ENCODE data around the gene KCNQ1. TPM values are rescaled to one million over a fixed set of nuclear protein-coding genes. Genes with fewer than 3 reads are reported as not detected.

KCNQ1 gene
- total RNA-seq, 1 donor from 2014 or later, result 52.9 TPM

- no peak overlapping the region for H3K27ac ChIP-seq
- no peaks in the 10 kb centered on the region for H3K27me3 ChIP-seq
- H3K9me3 ChIP-seq, result no peaks in the 10 kb centered on the region
- H3K4me1 ChIP-seq, result no peaks in the 10 kb centered on the region
- intact Hi-C loops (cut with DNase I), result no loop called here
- no peak for TF ChIP-seq CTCF (IDR thresholded peaks at IDR 0.05)
- no peak for DNase-seq
- ATAC-seq, result no peak
- no peaks in the 10 kb centered on the region for H3K36me3 ChIP-seq
- H3K4me3 ChIP-seq, result no peak overlapping the region
Observed at GRCh38 chr11:2842876-2843275, 398.1 kb downstream of the KCNQ1 start.

DNA sequence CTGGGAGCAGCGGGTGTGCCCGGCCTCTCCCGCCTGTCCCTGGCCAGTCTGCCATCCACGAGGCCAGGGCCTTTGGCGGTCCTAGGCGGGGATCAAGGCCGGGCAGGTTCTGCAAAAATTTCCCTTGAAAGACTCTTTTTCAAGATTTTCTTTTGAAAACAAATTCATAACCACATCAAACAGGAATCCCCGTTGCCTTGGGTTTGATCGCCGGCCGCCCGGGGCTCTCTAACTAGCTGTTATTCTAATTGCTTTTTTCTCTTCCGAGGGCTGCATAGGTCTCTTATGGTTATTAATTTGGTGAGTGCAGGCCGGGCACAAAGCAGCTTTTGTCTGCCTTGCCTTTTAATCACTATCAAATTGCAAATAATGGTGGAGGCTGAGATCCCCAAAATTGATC, 398.7 kb downstream of the KCNQ1 start:
- ATAC-seq, result no peak
- Histone ChIP-seq H3K36me3 (no peaks in the 10 kb centered on the region), H3K4me3 (no peak overlapping the region), H3K27me3 (no peaks in the 10 kb centered on the region), H3K9me3 (no peaks in the 10 kb centered on the region), H3K27ac (no peak overlapping the region), H3K4me1 (no peaks in the 10 kb centered on the region)
- intact Hi-C loops (cut with DNase I), result no loop called here
- no peak for DNase-seq
- no peak for TF ChIP-seq CTCF (IDR thresholded peaks at IDR 0.05)

DNA sequence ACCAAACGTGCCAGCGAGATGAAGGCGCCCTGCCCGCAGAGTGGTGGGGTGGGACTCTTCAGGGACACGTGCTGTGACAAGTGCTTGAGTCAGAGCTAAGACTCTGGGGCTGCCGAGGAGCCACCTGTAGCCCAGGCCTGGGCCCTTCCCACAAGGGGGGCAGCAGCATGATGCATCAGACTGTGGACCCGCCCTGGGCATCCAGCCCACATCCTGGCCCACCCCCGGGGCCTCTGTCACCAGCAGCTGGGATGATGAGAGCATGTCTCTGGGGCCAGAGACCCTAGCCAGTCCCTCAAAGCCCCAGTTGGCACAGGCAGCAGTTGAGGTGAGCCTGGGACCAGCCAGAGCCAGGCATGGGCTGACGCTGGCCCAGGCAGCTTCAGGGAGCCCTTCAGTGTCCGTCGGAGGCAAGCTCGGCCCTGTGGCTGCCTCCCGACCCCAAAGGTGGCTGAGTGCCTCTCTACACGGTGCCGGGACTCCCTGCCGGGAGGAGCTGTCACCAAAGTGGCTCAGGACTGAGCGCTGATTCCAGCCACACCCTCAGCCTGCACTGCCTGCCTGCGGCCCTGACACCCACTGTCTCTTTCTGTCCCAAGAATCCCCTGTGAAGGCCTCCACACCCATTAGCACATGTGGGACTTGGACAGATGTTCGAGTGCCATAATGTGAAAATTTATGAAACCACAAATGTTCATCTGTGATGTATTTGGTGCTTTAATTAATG, 399.5 kb downstream of the KCNQ1 start:
- no peaks in the 10 kb centered on the region for H3K4me1 ChIP-seq
- ATAC-seq, result no peak

DNA sequence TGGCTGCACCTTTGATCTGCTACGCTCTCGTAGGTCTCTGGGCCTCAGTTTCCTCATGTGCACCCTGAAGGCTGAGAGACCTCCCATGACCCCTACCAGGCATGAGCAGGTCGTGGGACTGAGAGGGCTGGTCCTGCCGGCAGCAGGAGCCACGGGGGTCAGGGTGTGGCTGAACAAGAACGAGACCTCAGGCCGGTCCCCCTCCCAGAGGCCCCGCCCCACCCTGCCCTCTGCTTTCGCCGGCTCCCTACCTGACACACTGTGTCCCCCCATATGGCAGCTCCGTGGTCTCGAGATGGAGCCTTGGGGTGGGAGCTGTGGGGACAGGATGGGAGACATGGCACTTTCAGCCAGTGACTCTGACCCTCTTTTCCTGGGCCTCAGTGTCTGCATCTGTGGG, 400.2 kb downstream of the KCNQ1 start:
- no peaks in the 10 kb centered on the region for H3K4me1 ChIP-seq
- ATAC-seq (no peak), DNase-seq (no peak)
- no peak for TF ChIP-seq CTCF (IDR thresholded peaks at IDR 0.05)
- H3K4me3 ChIP-seq, result no peak overlapping the region
- no peak overlapping the region for H3K27ac ChIP-seq
- H3K9me3 ChIP-seq, result no peaks in the 10 kb centered on the region
- no peaks in the 10 kb centered on the region for H3K36me3 ChIP-seq
- intact Hi-C loops (cut with DNase I), result no loop called here
- no peaks in the 10 kb centered on the region for H3K27me3 ChIP-seq

More for the DNA sequence above, 399.5 kb downstream of the KCNQ1 start:
- no peak for TF ChIP-seq CTCF (IDR thresholded peaks at IDR 0.05)
- H3K4me3 ChIP-seq, result no peak overlapping the region
- no peak overlapping the region for H3K27ac ChIP-seq
- intact Hi-C loops (cut with DNase I), result no loop called here
- no peaks in the 10 kb centered on the region for H3K36me3 ChIP-seq
- H3K9me3 ChIP-seq, result no peaks in the 10 kb centered on the region
- no peaks in the 10 kb centered on the region for H3K27me3 ChIP-seq
- DNase-seq, result no peak

DNA sequence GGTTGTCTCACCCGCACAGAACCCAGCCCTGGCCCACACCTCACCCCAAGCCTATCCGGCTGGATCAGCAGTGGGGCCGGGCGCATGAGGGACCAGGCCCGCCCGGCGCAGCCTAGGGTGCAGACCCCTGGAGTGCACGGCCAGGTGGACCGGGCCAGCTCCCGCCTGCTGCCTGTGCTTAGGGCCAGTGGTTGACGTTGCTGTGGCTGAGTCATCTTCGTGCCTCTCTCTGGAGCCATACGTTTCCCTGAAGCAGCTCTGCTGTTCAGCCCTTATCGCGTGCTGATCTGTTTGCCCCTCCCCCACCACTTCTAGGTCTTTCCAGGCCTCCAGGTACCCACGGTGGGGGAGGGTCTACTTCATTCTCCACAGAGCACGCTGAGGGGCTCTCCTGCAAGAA, 401.2 kb downstream of the KCNQ1 start:
- no peaks in the 10 kb centered on the region for H3K9me3 ChIP-seq
- no peak for TF ChIP-seq CTCF (IDR thresholded peaks at IDR 0.05)
- no peak for ATAC-seq
- no peaks in the 10 kb centered on the region for H3K27me3 ChIP-seq
- no peak for DNase-seq
- H3K27ac ChIP-seq, result no peak overlapping the region
- H3K4me1 ChIP-seq, result no peaks in the 10 kb centered on the region
- no peak overlapping the region for H3K4me3 ChIP-seq
- no peaks in the 10 kb centered on the region for H3K36me3 ChIP-seq
- intact Hi-C loops (cut with DNase I), result no loop called here

DNA sequence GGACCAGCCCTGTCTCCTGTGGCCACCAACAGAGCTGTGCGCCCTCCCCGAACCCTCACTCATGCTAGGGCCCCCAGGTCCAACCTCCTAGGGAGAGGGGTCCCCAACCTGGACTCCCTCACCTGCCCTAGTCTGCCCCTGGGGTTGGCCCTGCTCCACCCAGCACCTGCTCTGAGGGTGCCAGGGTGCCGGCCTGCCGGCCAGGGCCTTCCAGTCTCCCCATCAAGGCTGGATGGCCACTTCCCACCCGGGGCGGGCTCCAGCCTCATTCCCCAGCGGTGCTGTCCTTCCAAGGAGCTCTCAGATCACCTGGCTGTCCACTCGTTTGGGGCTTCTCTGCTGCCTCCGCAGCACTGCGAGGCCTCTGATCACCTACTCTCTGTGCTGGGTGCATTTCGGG, 401.7 kb downstream of the KCNQ1 start:
- H3K4me3 ChIP-seq, result no peak overlapping the region
- intact Hi-C loops (cut with DNase I), result no loop called here
- no peak for TF ChIP-seq CTCF (IDR thresholded peaks at IDR 0.05)

More for the DNA sequence above, 401.7 kb downstream of the KCNQ1 start:
- H3K4me1 ChIP-seq, result no peaks in the 10 kb centered on the region
- no peaks in the 10 kb centered on the region for H3K9me3 ChIP-seq
- H3K27ac ChIP-seq, result no peak overlapping the region
- ATAC-seq, result no peak
- H3K36me3 ChIP-seq, result no peaks in the 10 kb centered on the region
- DNase-seq, result no peak
- no peaks in the 10 kb centered on the region for H3K27me3 ChIP-seq

All from upper lobe of right lung (tissue), 1 donor.